ENCODE measurements around the gene RELN.

DNA sequence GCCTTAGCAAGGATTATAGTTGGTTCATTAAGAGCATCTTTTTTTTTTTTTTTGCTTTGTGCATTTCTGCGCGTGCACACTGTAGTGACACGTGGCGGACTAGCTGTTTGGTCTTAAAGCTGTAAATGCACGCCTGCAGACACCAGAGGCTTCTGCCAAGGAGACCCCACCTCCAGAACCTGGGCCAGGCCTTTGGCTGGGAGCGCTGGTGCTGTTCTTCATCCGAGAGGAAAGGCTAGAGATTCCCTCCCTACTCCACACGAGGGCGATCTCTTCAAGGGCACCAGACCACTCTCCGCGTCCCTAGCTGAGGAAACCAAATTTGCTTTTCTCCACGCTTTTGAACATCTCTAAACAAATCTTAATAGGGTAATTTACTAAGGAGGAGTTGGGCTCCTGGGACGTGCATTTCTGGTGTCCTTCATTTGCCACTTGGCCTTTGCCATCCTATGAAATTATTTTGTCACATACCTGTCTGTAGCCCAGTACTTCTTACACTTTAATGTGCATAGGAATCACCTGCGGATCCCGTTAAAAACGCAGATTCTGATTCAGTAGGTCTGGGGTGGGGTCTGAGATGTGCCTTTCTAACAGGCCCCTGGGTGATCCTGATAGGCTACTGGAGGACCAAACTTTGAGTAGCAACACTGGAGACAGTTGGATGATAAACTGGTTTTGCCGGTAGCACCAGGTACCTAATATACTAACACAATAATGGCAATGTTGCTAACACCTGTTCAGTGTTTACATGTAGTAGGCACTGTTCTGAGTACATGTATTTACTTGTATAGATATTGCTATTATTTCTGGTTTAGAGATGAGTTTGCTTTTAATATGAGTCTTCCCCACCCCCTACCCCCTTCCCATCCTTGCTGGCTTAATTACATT lies 542.1 kb downstream of the RELN start:
- TF ChIP-seq, protein P1, sequence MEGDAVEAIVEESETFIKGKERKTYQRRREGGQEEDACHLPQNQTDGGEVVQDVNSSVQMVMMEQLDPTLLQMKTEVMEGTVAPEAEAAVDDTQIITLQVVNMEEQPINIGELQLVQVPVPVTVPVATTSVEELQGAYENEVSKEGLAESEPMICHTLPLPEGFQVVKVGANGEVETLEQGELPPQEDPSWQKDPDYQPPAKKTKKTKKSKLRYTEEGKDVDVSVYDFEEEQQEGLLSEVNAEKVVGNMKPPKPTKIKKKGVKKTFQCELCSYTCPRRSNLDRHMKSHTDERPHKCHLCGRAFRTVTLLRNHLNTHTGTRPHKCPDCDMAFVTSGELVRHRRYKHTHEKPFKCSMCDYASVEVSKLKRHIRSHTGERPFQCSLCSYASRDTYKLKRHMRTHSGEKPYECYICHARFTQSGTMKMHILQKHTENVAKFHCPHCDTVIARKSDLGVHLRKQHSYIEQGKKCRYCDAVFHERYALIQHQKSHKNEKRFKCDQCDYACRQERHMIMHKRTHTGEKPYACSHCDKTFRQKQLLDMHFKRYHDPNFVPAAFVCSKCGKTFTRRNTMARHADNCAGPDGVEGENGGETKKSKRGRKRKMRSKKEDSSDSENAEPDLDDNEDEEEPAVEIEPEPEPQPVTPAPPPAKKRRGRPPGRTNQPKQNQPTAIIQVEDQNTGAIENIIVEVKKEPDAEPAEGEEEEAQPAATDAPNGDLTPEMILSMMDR (IDR thresholded peaks at IDR 0.05) = peak; percentile 31
- no peak for TF ChIP-seq EZH2 (IDR thresholded peaks at IDR 0.05; ENCODE audit: borderline replicate concordance, insufficient read depth, low read depth, low read length, poor library complexity, severe bottlenecking)

Data from B cell (primary cell).